NCI-H1417 treated with DMSO at 0.1 percent for 48 hours (cell line): Measurements from ENCODE around the gene TSPAN3.

ENCODE experiments used
- DNase-seq: peaks from one replicate; lab custom pipeline; 2025; lab: John Stamatoyannopoulos, UW

TSPAN3 gene

DNA sequence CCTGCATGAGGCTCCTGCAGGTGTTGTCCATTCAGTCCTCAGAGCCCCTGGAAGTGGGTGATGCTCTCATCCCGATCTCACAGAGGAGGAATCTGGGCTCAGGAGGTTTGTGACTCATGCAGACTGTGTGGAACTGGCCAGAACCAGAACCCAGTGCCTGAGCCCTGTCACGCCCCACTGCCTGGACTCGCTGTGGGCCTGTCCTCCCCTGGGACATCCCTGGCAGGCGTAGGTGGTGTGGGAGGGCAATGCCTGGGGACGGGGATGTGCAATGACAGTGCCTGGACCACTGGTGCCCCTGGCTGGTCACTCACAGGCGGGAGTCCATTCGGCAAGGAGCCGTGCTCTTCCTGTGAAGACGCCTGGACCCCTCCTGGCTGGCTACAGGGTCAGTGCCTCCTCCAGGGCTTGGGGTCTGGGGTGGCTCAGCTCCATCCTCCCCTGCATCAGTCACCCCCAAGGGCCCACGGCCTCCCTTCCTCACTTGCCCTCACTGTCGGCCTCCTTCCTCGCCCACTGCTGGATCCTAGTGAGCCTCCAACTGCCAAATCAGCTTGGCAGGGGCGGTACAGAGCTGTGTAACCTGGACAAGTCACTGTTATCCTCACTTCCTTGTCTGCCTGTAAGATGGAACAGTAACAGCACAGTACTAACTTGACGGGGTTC is 61.1 kb downstream of the TSPAN3 start:
- no peak for DNase-seq

DNA sequence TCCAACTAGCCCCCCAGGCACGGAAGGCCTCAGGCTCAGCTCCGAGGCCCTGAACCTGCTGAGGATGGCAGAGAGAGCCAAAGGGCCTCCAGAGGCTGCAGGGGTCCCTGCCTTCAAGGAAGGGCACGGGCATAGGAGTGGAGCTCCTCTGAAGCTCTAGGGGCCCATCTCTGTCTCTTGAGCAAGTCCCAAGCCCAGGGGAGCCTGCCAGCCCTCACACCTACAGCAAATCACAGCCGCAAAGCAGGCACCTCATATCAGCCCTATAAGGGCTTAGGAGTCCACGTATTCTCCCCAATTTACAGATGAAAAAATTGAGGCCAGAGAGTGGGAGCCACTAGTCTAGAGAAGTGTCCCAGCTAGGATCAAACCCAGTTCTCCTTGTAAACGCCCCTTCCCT is 61.7 kb downstream of the TSPAN3 start:
- DNase-seq: no peak

DNA sequence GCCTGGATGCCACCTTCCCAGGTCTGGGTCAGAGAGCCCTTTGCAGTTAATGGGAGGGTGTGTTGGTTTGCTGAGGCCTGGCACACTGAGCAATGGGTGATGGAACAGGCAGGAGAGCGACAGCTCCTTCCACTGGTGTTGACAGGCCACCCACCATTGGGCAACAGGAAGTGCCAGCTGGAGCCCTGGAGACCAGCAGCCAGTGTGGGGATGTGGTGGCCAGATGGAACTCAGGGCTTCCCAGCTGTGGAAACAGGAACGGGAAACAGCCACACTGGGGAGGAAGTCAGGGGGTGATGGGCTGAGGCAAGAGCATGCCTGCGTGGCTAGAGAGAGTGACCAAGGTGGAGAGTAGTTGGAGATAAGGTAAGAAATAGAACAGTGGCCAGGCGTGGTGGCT is 66.7 kb downstream of the TSPAN3 start:
- DNase-seq: no peak

DNA sequence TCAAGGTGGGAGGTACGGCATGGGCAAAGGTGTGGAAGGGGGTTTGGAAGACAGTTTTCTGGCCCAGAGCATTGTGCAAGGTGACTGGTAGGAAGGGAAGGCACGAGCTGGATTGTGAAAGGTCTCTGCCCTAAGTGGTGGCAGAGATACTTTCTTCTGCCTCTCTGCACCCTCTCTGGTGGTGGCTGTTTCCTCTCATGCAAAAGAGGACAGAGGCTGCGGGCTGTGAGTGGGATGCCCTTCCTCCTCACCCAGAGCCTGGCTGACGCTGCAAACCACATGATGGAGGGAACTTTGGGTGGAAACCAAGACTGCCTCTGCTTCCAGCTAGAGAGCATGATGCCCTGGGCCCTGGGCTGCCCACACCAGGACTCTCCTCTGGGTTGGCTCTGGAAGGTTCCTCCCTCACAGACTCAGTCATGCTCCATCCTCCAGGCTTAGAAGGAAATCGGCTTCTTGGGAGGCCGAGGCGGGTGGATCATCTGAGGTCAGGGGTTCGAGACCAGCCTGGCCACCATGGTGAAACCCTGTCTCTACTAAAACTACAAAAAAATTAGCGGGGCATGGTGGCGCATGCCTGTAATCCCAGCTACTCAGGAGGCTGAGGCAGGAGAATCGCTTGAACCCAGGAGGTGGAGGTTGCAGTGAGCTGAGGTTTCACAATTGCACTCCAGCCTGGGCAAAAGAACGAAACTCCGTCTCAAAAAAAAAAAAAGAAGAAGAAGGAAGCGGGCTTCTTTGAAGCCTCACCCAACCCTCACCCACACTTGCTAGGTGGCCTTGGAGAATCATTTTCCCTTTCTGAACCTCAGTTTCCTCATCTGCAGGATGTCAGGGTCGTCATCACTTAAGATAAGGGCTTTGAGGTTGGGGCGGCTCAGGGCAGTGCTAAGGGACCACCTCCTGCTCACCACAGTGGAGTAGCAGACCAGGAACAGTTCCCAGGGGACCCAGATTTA is 67.7 kb downstream of the TSPAN3 start:
- no peak for DNase-seq

DNA sequence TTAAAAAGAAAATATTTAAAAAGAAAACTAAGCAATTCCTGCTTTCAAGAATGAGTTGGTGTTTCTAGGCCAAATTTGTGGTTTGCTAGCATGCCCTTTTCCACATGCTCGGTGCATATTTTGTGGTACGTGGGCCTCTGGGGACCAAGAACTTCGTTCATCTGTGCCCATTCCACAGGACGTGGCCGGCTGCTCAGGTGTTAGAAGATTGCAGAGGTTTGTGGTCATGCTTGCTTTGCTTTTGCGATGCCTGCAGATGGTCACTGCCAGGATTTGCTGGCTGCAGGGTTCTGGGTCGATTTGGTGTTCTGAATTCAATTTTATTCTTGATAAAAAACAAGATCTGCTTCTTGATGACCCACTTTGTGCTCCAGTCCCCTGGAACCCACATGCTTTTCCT is 68.5 kb downstream of the TSPAN3 start:
- no peak for DNase-seq

DNA sequence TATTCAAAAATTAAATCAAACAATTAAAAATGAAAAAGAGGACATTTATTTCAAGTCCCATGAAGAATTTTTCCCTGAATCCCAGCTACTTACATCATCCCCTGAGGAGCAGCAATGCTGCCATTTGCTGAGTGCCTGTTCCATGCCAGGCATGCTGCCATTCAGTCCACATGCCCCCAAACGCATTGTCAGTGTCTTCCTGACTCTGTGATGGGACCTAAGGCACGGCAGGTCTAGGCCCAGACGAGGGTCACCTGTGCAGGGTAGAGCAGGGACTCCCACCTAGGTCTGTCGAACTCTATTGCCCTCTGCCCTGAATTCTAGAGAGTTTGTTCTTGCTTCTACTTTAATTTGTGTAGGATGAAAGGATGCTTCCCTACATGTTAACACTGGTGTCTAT is 68.9 kb downstream of the TSPAN3 start:
- DNase-seq: no peak

DNA sequence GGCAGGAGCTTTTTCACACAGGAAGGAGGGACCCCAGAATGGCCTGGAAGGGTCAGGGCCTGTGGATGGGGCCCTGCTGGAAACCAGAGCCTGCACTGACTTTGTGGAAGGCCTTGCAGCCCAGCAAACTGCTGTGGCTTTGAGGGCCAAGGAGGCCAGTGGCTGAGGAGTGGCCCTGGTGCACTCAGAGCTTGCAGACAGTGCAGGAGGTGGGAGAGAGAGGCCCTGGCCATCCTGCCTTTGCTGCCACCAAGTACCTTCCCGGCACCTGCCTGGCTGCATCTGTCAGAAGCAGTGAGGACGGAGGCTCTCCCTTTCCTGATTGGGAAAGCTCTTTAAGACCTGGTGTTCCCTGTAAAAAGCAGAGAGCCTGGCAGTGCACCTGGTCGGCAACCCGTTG is 69.6 kb downstream of the TSPAN3 start:
- DNase-seq: peak; percentile 5

DNA sequence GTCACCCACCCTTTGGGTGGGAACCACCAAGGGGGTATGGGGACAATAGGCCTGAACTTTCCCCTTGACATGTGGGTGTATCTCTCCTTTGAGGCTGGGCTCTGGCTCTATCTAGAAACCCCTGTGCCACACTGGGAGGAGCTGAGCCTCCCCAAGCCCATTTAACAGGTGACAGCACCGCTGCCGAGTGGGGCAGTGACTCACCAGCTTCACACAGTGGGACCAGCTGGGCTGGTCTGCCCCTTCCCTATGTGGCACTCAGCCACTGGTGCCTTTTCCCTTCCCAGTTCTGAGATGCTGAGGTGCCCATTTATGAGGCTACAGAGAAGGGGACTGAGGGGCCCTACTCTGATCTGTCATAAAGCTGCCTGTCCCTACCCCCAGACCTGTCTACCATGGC is 70.9 kb downstream of the TSPAN3 start:
- DNase-seq: no peak

DNA sequence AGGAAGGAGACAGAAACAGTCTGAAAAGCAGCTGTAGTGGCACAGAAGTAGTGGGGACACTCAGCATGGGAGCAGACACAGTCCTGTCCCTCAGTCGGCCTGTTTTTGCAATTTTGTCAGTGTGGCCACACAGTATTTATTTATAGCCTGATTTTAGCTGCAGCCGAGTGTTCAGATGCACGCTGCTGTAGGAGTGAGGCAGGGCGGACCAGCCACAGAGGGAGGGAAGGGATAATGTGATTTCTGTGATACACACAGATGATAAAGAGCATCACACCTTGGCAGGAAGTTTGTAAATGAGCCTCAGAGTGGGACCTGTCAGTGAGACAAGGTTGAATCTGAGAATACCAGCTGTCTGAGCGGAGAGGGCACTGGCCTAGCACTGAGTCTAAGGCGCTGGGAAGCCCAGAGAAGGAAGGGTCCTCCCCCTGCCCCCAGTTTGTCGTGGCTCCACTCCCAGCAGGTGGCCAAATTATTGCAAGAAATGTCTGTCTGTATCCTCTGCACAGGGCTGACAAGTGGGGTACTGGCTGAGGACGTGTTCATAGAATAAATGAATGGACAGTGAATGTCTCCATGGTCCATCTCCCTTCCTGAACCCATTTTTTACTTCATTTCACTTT is 72.1 kb downstream of the TSPAN3 start:
- DNase-seq: no peak

DNA sequence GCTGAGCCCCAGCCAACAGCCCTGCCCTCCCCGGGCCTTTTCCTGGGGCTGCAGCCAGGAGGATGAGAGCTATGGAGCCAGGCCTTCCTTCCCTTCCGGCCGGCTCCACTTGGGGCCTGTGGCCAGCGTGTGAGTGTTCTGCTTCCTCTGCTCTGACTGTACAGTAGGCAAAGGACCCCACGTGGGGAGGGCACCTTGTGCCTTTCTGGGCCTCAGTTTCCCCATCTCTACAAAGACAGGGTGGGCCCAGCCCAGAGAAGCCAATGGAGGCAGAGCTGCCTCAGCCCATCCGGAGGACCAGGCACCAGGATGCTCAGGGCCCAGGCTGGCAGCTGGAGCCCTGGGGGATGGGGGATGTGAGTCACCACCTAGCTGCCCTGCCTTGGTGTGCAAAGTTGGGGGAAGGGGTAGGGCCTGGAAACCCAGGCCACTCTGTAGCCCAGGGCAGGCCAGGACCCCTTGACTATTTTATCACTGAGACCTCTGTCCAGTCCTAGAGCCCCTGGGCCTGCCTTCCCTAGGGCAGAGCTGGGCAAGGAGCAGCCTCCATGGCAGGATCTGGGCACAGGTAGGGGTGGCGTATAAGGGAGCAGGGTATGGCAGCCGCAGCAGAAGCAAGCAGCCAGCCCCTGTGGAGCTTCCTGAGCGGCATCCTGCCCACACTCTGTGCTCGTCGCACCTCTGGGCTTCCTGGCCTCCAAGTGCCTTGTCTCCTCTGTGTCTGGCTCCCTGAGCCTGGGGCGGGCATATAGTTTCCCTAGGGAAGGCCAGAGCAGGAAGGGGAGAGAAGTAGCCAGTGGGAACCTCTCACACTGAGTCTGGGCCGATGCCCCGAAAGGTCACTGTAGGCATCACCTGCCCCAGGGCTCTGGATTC is 74.1 kb downstream of the TSPAN3 start:
- DNase-seq: no peak

DNA sequence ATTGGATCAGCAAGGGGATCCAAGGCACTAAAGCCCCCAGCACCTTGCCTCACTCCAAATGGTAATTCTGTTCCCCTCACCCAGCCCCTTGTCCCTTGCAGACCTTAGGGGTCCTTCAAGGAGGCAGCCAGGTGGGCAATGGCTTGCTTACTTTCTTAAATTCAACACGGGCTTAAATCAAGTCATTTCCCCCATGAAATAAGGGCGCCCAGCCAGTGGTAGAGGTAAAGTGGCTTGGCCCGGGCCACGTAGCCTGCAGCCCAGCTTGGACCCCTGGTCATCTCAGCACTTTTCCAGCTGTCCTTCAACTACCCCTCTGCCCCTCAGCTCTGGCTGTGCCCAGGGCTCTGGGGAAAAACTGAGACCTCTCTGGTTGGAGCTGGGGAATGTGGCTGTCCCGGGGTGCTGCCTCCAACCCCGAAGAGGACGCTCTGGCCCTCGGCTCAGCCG is 74.8 kb downstream of the TSPAN3 start:
- DNase-seq: no peak

DNA sequence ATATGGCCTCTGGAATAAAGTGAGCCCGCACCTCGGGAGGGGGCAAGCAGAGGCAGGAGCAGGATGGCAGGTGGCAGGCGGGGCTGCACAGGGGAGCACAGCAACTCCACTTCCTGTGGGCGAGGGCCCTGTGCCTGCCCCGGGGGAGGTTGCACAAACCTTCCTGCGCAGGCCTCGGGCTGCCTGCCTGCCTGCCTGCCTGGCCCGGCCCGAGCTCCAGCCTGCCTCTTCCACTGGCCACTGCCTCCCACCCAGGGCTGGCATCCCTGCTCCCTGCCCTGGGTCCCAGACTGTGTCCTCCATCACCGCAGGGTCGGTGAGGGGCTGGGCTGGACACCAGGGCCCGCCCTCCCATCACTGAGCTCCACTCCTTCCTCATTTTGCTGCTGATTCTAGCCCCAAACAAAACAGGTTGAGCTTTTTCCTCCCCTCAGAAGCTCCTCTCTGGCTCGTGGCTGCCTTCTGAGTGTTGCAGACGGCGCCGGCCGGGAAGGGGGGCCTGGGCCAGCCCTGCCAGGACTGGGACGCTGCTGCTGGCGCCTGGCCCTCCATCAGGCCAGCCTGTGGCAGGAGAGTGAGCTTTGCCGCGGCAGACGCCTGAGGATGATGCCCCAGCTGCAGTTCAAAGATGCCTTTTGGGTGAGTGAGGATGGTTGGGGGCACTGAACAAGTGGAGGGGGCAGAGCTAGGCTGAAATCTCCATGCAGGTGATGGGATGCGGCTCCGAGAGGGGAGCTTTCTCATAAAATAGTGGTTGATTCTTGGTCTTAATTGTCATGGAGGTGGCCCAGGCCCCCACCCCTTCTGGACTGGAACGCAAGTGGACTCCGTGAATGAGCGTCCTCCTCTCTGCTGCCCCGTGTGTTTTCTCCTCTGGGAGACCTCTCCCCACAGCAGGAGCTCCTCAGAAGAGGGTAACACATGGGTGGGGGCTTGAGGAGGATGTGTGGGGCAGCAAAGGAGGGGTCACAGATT is 75.7 kb downstream of the TSPAN3 start, which contains the start of gene PSTPIP1:
TSS of gene PSTPIP1 (plus strand) at position 156 of the 975 bp plus-strand sequence. CDS start at position 604, 448 bp downstream.
- no peak for DNase-seq

DNA sequence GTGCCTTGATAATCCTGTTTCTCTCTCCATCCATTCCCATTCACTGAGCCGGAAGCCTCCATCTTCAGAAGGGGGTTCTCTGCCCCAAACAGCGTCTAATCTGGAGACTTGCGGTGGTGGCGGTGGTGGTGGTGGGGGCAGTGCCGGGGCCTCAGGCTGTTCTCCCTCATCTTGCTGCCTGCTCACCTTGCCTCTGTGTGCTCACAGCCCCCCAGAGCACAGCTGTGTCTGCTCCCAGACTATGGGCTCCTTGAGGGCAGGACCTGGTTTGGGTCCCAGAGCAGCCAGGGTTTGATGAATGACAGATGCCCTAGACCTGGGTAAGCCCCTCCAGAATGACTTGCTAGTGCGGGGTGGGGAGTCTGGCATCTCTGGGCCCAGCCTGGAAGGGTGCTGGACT is 76.4 kb downstream of the TSPAN3 start:
- no peak for DNase-seq

DNA sequence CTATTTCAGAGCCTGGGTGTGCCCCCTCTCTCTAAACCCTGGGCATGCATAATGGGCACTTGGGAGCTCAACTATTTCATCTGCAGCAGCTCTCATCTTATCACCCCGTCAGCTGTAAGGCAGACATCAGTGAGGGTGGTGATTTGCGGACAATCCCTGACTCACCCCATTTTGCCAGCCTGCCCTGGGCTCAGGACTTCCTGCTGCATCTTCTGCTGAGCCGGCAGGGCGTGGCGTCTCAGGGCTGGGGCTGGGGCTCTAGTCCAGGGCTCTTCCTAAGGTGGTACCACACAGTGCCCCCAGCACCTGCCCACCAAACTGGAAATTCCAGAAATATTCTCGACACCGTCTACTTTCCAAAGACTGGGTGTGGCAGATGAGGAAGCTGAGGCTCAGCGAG is 76.9 kb downstream of the TSPAN3 start:
- no peak for DNase-seq

DNA sequence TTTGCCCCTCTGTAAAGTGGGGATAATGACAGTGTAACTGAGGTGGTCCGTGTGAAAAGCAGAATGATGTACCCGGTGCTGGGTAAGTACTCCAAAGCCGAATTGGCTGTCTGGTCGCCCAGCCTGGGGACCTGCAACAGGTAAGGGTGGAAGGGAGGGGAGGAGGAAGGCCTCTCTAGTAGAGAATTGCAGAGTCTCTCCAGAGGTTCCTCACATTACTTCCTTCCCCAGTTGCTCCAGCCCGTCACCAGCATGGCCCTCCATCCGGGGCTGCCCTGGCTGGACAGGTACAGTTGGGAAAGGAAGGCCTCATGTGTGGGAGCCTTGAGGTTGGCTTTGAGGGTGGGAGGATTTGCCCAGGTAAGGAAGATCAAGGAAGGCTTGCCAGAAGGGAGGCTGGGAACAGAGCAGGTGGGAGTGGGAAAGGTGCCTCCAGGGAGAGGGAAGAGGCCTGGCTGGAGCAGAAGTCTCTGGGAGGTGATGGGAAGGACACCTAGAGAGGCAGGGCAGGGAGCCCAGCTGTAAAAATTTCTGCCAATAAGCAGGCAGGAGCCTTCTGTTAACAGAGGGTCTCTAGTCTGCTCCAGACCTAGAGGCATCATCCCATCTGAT is 77.7 kb downstream of the TSPAN3 start:
- no peak for DNase-seq

DNA sequence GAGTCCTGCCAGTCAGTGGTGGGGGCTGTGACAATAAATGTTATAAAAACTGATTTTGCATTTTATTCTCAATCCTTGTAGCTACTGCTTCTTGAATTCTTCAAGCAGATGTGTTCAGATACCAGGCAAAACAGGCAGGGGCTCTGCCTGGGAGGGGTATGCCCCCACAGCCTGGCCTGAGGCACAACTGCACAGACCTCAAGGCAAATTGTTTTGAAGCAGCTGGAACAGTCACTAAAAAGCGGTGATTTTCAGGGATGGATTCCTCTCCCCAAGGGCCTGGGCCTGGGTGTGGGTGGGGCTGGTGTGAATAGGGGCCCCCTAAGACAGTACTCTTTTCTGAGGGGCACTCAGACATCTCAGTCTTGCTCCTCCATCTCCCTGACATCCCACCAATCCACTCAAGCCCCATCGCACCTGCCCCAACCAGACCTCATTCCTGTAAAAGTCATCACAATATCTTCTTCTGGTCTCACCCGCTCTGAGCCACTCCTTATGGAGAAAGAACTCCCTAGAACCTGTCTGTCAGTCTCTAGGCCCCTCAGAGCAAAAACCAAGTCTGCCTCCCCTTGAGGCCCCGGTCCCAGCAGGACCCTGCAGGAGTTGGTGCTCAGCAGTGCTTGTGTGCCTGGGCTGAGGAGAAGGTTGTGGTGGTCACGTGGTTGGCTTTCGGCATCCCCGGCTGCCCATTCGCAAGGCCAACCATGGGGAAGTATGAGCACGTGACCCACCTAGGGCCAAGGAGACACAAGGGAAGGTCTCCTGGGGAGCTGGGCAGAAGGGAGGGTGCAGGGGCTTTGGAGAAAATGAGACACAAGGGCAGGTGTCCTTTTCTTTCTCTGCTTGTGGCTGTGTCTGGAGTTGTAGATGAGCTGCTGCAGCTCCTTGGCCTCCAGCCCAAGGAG is 78.9 kb downstream of the TSPAN3 start:
- no peak for DNase-seq
